ENCODE measurements around the gene MET.

Gene MET

GRCh38 chr7:116786791-116787443, 114.9 kb downstream of the MET start:
- TF ChIP-seq TAF1 (IDR thresholded peaks at IDR 0.05; ENCODE audit: low read depth) (no peak), RAD21 (IDR thresholded peaks at IDR 0.05; ENCODE audit: low read depth) (peak; percentile 64)

- TF ChIP-seq FOXM1 (IDR thresholded peaks at IDR 0.05; ENCODE audit: borderline replicate concordance, low read depth) (no peak), CREB1 (IDR thresholded peaks at IDR 0.05; ENCODE audit: low read depth) (no peak), NFIC (IDR thresholded peaks at IDR 0.05) (no peak), EP300 (IDR thresholded peaks at IDR 0.05; ENCODE audit: borderline replicate concordance) (no peak), USF1 (IDR thresholded peaks at IDR 0.05) (no peak)
Observed at GRCh38 chr7:116787881-116788280, 115.9 kb downstream of the MET start.

- TF ChIP-seq NFIC (IDR thresholded peaks at IDR 0.05) (no peak), TCF12 (IDR thresholded peaks at IDR 0.05; ENCODE audit: low read depth) (no peak), TEAD4 (IDR thresholded peaks at IDR 0.05) (no peak), TAF1 (IDR thresholded peaks at IDR 0.05; ENCODE audit: low read depth) (no peak), EGR1 (IDR thresholded peaks at IDR 0.05) (no peak), REST (IDR thresholded peaks at IDR 0.05; ENCODE audit: low read depth) (no peak), CEBPB (IDR thresholded peaks at IDR 0.05) (no peak)
Observed at GRCh38 chr7:116788572-116789197, 116.7 kb downstream of the MET start.

GRCh38 chr7:116790025-116790424, 118.0 kb downstream of the MET start:
- TF ChIP-seq TEAD4 (IDR thresholded peaks at IDR 0.05) (no peak), FOXM1 (IDR thresholded peaks at IDR 0.05; ENCODE audit: borderline replicate concordance, low read depth) (no peak), MAX (IDR thresholded peaks at IDR 0.05) (no peak), EP300 (IDR thresholded peaks at IDR 0.05; ENCODE audit: borderline replicate concordance) (no peak), TCF12 (IDR thresholded peaks at IDR 0.05; ENCODE audit: low read depth) (no peak), REST (IDR thresholded peaks at IDR 0.05; ENCODE audit: low read depth) (no peak), CEBPB (IDR thresholded peaks at IDR 0.05) (no peak)

GRCh38 chr7:116792813-116793212, 120.8 kb downstream of the MET start:
- TF ChIP-seq CREB1 (IDR thresholded peaks at IDR 0.05; ENCODE audit: low read depth) (no peak), EGR1 (IDR thresholded peaks at IDR 0.05) (no peak), EP300 (IDR thresholded peaks at IDR 0.05; ENCODE audit: borderline replicate concordance) (no peak), YY1 (IDR thresholded peaks at IDR 0.05; ENCODE audit: low read depth) (no peak), CEBPB (IDR thresholded peaks at IDR 0.05) (no peak), ZBTB7A (IDR thresholded peaks at IDR 0.05; ENCODE audit: low read depth) (no peak), NFIC (IDR thresholded peaks at IDR 0.05) (no peak), TEAD4 (IDR thresholded peaks at IDR 0.05) (no peak), MAX (IDR thresholded peaks at IDR 0.05) (no peak), FOXM1 (IDR thresholded peaks at IDR 0.05; ENCODE audit: borderline replicate concordance, low read depth) (no peak), REST (IDR thresholded peaks at IDR 0.05; ENCODE audit: low read depth) (no peak), TAF1 (IDR thresholded peaks at IDR 0.05; ENCODE audit: low read depth) (no peak), TCF12 (IDR thresholded peaks at IDR 0.05; ENCODE audit: low read depth) (no peak), USF1 (IDR thresholded peaks at IDR 0.05) (no peak), RAD21 (IDR thresholded peaks at IDR 0.05; ENCODE audit: low read depth) (no peak)
